ENCODE measurements around the gene ATAD3B.

DNA sequence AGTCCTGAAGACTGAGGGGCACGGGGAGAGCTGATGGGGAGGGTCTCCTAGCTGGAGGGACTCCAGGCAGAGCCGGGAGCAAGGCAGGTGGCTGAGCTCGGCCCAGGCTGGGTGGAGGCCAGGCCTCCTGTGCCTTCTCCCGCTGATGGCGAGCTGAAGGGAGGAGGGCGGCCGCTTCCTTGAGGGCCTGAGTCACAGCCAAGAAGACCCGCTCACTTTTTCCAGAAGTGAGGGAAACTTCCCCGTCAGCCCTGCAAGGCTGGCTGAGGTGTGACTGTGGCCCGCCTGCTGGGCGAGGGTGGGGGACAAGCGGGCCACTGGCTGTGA, 37.8 kb upstream of the ATAD3B start:
- TF ChIP-seq EZH2 (IDR thresholded peaks at IDR 0.05) (no peak), POLR2AphosphoS5 (IDR thresholded peaks at IDR 0.05; ENCODE audit: borderline replicate concordance, low read depth, low read length) (no peak), FOXP2 (optimal IDR thresholded peaks at IDR 0.05; ENCODE audit: control extremely low read depth, extremely low read length, insufficient read depth) (no peak)
